Ramos (cell line): ENCODE data around the gene MAN2B1.
"Not testable (repeated sequence)": the region's sequence is repeated elsewhere in the genome, so short reads cannot be mapped to it uniquely, and the experiment has no call there.

Experiments
- in situ Hi-C: fragments of 300-500 bp; cut with MboI; formaldehyde crosslinking; loops from one replicate; pipeline ENCODE4 v1.14.3; 2022; ENCODE audit warnings: low sequenced_read_pairs; ENCODE audit not compliant: unreplicated experiment

MAN2B1 gene

GRCh38 chr19:12666265-12667048 is at the start of gene MAN2B1, which contains the start of gene WDR83:
TSS of gene MAN2B1 (minus strand) at chr19:12666742. CDS start at chr19:12666701, 41 bp downstream.
TSS of gene WDR83 (plus strand) at chr19:12666807. CDS start at chr19:12669791, 2,984 bp downstream.
- in situ Hi-C loops, result no loop called here

DNA sequence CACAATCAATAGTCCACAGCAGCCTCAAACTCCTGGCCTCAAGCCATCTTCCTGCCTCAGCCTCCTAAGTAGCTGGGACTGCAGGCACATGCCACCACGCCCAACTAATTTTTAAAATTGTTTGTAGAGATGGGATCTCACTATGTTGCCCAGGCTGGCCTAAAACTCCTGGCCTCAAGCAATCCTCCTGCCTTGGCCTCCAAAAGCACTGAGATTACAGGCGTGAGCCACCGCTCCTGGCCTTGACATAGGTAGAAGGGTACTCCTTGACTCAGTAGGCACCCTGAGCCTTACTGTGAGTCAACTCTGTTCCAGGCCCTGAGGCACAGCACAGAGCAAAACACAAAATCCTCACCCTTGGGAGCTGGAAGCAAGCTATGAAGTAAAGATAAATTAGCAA is 49.4 kb upstream of the MAN2B1 start:
- in situ Hi-C loops, result no loop called here

DNA sequence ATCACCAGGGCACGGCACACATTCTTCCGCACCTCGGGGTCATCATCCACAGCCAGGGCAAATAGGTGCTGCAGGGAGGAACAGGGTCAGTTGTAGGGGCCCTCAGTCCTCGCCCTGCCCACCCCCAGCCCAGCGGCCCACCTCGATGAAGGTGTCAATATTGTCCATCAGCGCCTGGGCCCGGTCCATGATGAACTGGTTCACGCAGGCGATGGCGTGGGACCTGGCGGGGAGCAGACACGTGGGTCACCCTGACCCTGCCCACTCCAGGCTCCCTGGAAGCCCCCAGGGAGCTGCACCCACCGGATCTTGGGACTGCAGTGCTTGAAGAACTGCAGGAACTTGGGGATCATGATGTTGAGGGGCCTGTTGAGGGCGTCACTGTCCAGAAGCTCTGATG is 48.6 kb upstream of the MAN2B1 start:
- in situ Hi-C loops, result no loop called here

- in situ Hi-C loops, result not testable (repeated sequence)
These were observed 46.8 kb upstream of the MAN2B1 start for GRCh38 chr19:12713304-12713703.

DNA sequence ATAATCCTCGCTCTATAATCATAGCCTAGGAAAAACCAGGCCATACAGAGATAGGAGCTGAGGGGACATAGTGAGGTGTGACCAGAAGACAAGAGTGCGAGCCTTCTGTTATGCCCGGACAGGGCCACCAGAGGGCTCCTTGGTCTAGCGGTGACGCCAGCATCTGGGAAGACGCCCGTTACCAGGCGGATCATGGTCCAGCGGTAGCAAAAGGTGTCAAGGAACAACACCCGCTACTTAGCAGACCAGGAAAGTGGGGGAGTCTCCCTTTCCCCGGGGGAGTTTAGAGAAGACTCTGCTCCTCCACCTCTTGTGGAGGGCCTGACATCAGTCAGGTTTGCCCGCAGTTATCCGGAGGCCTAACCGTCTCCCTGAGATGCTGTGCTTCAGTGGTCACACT is 45.5 kb upstream of the MAN2B1 start:
- in situ Hi-C loops, result not testable (repeated sequence)

- in situ Hi-C loops, result no loop called here
These were observed 44.6 kb upstream of the MAN2B1 start for GRCh38 chr19:12711187-12711586.

DNA sequence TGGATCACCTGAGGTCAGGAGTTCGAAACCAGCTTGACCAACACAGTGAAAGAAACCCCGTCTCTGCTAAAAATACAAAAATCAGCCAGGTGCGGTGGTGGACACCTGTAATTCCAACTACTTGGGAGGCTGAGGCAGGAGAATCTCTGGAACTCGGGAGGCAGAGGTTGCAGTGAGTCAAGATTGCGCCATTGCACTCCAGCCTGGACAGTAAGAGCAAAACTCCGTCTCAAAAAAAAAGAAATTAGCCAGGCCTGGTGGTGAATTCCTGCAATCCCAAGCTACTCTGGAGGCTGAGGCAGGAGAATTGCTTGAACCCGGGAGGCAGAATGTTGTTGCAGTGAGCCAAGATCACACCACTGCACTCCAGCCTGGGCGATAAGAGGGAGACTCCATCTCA is 42.1 kb upstream of the MAN2B1 start:
- in situ Hi-C loops, result no loop called here

DNA sequence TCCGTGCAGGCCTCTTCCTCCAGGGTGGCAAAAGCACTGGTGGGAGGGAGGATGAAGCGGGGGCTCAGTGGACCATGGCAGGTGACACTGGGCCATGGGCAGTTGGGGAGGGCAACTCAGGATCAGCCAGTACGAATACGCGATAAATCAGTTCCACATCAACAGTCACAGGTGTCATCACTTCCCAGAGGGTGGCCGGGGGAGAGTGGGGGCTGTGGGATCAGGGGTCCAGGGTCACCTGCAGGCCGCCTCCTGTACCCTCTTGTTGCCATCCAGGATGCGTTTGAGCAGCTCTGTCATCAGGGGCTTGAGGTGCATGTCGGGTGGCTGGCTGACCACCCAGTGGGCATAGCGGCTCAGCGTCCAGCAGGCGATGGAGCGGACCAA is 39.8 kb upstream of the MAN2B1 start:
- in situ Hi-C loops, result no loop called here

GRCh38 chr19:12705654-12706331 is 39.3 kb upstream of the MAN2B1 start:
- in situ Hi-C loops, result no loop called here

GRCh38 chr19:12705169-12705568 is 38.6 kb upstream of the MAN2B1 start:
- in situ Hi-C loops, result no loop called here

DNA sequence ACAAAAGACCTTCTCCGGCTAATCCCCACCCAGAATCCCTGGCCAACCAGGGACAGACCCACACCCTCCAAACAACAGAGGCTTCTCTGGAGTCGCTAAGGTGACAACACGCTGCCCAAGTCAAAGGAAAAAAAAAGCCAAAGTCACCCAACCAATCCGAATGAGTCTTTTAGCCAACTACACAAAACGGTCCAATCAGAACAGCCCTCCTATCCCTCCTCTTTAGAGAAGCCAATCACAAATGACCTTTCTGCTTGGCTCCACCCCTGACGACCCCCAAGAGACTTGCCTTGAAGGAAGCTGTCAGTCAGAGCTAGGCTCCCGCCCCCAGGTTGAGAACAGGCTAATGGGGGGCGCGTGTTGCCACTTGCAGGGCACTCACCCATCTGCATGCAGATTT is 36.5 kb upstream of the MAN2B1 start:
- in situ Hi-C loops, result no loop called here

DNA sequence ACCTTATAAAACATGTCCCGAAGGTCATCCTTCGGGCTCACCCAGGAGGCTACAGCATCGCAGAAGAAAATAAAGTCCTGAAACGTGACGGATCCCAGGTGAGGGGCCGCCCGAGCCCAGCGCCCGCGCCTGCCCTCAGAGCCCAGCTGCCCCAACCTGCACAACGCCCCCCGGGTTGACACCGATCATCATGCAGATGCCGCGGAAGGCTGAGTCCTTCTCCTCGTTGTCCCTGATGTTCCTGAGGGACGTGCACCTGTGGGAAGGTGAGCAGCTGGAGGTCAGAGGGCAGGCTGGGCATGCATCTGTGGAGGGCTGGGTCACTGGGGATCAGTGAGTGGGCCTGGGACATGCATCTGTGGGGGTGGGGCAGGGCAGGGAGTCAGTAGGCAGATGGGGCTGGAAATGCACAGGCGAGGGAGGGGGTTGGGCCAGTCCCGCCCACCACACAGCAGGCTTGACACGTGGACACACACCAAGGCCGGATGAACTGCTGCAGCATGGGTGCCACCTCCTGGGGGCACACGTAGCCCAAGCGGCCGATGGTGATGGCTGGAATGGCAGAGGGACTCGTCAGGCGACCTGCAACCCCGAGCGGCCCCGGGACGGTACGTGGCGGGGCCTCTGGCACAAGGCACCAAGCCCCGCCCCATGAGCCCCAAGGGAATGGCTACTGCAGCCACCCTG is 35.2 kb upstream of the MAN2B1 start:
- in situ Hi-C loops, result no loop called here

GRCh38 chr19:12698138-12698537 is 31.6 kb upstream of the MAN2B1 start:
- in situ Hi-C loops, result no loop called here

GRCh38 chr19:12697425-12697824 is 30.9 kb upstream of the MAN2B1 start:
- in situ Hi-C loops, result not testable (repeated sequence)

DNA sequence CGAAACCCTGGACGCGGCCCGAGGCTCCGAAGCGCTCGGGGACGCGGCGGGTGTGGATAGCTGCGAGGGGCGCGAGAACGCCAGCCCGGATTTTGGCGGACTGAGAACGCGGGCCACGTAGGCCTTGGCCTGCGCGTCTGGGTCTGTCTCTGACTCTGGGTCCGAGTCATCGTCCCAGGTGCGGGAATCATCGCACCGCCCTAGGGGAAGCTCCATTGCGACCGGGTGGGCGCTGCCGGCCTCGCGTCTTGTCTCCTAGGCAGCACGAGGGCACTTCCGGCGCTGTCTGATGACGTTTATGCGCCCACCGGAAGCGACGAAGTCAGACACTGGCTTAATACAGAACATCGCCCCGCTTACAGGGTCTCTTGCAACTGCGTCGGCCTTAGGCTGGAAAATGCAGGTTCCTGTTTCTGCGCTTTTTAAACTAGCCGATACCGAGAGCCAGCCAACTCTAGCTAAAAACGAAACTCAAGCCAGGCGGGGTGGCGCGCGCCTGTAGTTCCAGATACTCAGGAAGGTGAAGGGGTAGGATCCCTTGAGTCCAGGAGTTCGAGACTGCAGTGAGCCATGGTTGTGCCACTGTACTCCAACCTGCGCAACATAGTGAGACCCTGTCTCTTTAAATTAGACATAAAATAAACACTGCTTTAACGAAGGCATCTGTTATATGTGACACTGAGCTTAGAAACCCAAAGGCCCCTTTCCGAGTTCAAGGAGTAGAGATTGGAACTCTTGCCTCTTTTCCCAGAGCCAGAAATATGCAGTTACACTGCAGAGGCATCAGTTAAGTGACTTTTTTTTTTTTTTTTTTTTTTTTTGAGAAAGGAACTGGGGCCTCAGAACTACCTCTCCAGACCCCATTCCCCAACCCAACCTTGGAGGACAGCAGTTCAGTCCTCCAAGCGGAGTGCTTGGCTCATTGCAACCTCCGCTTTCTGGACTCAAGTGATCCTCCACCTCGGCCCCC is 30.1 kb upstream of the MAN2B1 start, which contains the start of gene FBXW9:
TSS of gene FBXW9 (minus strand) at position 266 of the 970 bp plus-strand sequence. CDS start at position 216, 50 bp downstream.
- in situ Hi-C loops, result no loop called here

DNA sequence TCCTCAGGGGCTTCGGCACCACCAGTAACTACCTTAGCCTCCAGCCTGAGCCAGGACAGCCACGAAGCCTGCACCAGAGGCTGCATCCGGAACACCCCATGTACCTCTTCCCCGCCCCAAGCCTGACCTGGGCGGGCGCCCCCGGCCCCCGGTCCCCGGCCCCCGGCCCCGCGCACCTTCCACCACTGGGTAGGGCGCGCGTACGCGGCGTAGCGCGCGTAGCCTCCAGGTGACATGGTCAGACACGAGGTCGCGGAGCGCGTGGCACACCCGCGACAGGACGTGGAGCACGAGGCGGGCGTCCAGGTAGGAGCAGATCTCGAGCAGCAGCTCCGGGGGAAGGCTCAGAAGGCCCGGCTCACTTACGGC is 29.4 kb upstream of the MAN2B1 start:
- in situ Hi-C loops, result no loop called here

DNA sequence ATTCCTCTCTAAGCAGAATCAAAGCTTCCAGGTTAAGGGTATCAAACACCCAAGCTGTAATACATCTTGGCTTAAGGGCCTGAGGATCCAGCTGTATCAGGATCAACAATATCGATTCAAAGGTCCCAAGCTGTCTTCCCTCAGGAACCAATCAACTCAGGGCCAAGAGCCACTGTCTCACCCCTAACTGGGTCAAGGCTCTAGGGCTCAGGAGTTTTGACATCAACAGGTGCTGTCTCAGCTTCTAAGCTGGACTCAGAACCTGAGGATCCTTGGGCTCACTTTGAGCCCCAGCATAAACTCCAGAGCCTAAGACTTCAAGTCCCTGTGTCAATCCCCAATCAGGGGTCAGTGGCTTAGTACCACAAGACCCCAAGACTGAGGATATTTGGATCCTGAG is 29.0 kb upstream of the MAN2B1 start:
- in situ Hi-C loops, result no loop called here

DNA sequence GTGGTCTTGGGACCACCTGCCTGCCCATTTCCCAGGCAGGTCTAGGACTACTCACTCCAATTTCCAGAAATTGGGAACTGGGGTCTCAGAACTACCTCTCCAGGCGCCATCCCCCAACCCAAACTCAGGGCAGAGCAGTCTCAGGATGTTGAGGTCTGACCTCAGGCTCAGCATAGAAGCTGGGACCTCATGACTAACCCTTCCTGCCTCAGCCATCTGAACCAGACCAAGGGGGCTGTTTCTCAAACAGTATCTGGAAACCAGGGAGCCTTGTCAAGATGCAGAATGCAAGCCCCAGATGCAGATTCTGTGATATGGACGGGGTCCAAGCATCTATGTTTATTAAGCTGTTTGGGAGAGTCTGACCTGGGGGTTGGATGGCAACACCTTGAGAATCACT is 28.6 kb upstream of the MAN2B1 start:
- in situ Hi-C loops, result no loop called here

- in situ Hi-C loops, result no loop called here
These were observed 28.1 kb upstream of the MAN2B1 start for GRCh38 chr19:12694641-12695040.

DNA sequence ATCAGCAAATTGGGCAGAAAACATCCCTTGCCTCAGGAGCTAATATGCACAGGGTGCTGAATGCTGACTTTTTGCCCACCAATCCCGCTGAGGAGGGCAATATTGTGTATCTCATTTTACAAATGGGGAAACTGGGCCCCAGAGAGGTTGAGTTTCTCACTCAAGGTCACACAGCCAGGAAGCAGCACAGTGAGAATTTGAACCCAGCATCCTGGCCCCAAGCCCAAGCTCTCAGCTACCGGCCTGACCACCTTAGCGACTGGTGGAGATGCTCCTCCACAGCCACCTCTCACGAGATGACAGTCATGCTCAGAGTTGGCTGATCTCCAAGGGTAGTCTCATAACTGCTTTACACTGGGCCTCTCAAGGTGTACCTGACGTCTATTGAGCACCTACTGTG is 26.4 kb upstream of the MAN2B1 start:
- in situ Hi-C loops, result no loop called here
